Lung (tissue), 12 donors: ENCODE results near the gene KIFAP3. TPM values are rescaled to one million over a fixed set of nuclear protein-coding genes. Genes with fewer than 3 reads are reported as not detected.

Experiments
- ATAC-seq: fragments of 200-7000 bp; cut with Tn5 transposase; one replicate; pipeline ENCODE4 v1.9.1; 2020; ENCODE audit warnings: moderate number of reproducible peaks; ENCODE audit not compliant: insufficient read depth, low FRiP score
- DNase-seq, 3 donors: peaks; one replicate each; pipeline ENCODE4 v3.0.0-alpha.2; 2013 to 2017
- H3K27ac ChIP-seq, 2 donors: one replicate each; pipeline ENCODE4 v1.5.1; 2013; ENCODE audit warnings: mild to moderate bottlenecking in 2 of 2, moderate library complexity in 2 of 2, control low read depth in 1 of 2, inconsistent platforms in 1 of 2, low read depth in 1 of 2, low read length in 1 of 2
- H3K27me3 ChIP-seq, 3 donors: one replicate each; pipeline ENCODE4 v1.5.1; 2013; ENCODE audit warnings: low read length in 2 of 3; ENCODE audit not compliant: control insufficient read depth in 3 of 3, insufficient read depth in 3 of 3
- H3K36me3 ChIP-seq, 4 donors: one replicate each; pipeline ENCODE4 v1.5.1; 2013; ENCODE audit warnings: low read length in 4 of 4, mild to moderate bottlenecking in 1 of 4, moderate library complexity in 1 of 4; ENCODE audit not compliant: control insufficient read depth in 4 of 4, insufficient read depth in 4 of 4
- H3K4me1 ChIP-seq, 5 donors: one replicate each; pipeline ENCODE4 v1.5.1; 2013; ENCODE audit warnings: low read length in 5 of 5, mild to moderate bottlenecking in 2 of 5, moderate library complexity in 1 of 5; ENCODE audit not compliant: control insufficient read depth in 5 of 5, insufficient read depth in 5 of 5
- H3K4me3 ChIP-seq: one replicate; pipeline ENCODE4 v1.5.1; 2013; ENCODE audit warnings: mild to moderate bottlenecking, control low read depth, moderate library complexity
- H3K9ac ChIP-seq, 2 donors: one replicate each; pipeline ENCODE4 v1.5.1; 2013; ENCODE audit warnings: low read length in 2 of 2, control low read depth in 1 of 2; ENCODE audit not compliant: insufficient read depth in 1 of 2
- H3K9me3 ChIP-seq, 4 donors: one replicate each; pipeline ENCODE4 v1.5.1; 2013; ENCODE audit warnings: low read length in 3 of 4, mild to moderate bottlenecking in 1 of 4, moderate library complexity in 1 of 4; ENCODE audit not compliant: control insufficient read depth in 4 of 4, insufficient read depth in 3 of 4
- CTCF ChIP-seq: IDR thresholded peaks from 2 replicates; pipeline ENCODE4 v1.5.1; 2012; ENCODE audit warnings: mild to moderate bottlenecking; ENCODE audit errors: control extremely low read depth, extremely low read depth
- WGBS, 2 donors: extraction: QIAGEN DNeasy Blood & Tissue Kit; methylation state at CpG; one replicate each; pipeline ENCODE4 v1.1.7; 2013; 5-methylcytosine and 5-hydroxymethylcytosine counted together
- polyA plus RNA-seq, 2 donors: library from polyadenylated mRNA; stranded (reverse); fragments of 200-250 nt; gene quantifications; one replicate each; pipeline ENCODE4 v1.2.1, GENCODE V29; 2013
- total RNA-seq, 2 donors: library from RNA; depleted of rRNA in 1 of 2; stranded (reverse); fragments of >200 nt in 1 of 2; gene quantifications; one replicate each; pipeline ENCODE4 v1.2.1, GENCODE V29; 2014 to 2021
- donor health status: control.
- donor health status: control.
- donor health status: Bipolar disorder and iron deficiency.
- donor health status: healthy.
- donor health status: DM: yes; HTN: yes; CAD: no.

KIFAP3 gene
- total and polyA plus RNA-seq, 4 donors, result 11.5 to 48.4 (median 17.3) TPM

GRCh38 chr1:170086399-170087032, 12.0 kb upstream of the KIFAP3 start:
- ATAC-seq (no peak), DNase-seq (no peak)
- Histone ChIP-seq H3K36me3 (no peaks in the 10 kb centered on the region), H3K9me3 (no peaks in the 10 kb centered on the region), H3K4me3 (no peak overlapping the region), H3K4me1 (no peaks in the 10 kb centered on the region), H3K27ac (no peak overlapping the region), H3K27me3 (no peaks in the 10 kb centered on the region), H3K9ac (no peak overlapping the region)
- WGBS, 2 donors, result 76 to 82% methylated on average over 2 of the region's 2 CpGs
- TF ChIP-seq CTCF, result no peak

GRCh38 chr1:170085091-170085490, 10.6 kb upstream of the KIFAP3 start:
- H3K9me3 ChIP-seq, result no peaks in the 10 kb centered on the region
- whole genome bisulfite sequencing, 2 donors, result 74 to 75% methylated on average over 2 of the region's 2 CpGs
- no peak overlapping the region for H3K4me3 ChIP-seq
- H3K9ac ChIP-seq, result no peak overlapping the region
- no peak for TF ChIP-seq CTCF
- ATAC-seq, result no peak
- no peaks in the 10 kb centered on the region for H3K36me3 ChIP-seq
- H3K4me1 ChIP-seq, result no peaks in the 10 kb centered on the region
- H3K27ac ChIP-seq, result no peak overlapping the region
- no peak for DNase-seq
- H3K27me3 ChIP-seq, result no peaks in the 10 kb centered on the region

- Histone ChIP-seq H3K9ac (no peak overlapping the region), H3K27me3 (no peaks in the 10 kb centered on the region), H3K4me1 (peaks cover 0 to 8% (median 0%) of the 10 kb centered on the region in 5 donors), H3K36me3 (no peaks in the 10 kb centered on the region), H3K27ac (no peak overlapping the region), H3K9me3 (peaks cover 0 to 2% (median 0%) of the 10 kb centered on the region in 4 donors), H3K4me3 (no peak overlapping the region)
- ATAC-seq, result no peak
- no peak for DNase-seq
- TF ChIP-seq CTCF, result no peak
These were observed 4.2 kb upstream of the KIFAP3 start for GRCh38 chr1:170078610-170079189.
